ENCODE data around the gene MEIS1. TPM values are rescaled to one million over a fixed set of nuclear protein-coding genes. Genes with fewer than 3 reads are reported as not detected.

The MEIS1 gene
- total and polyA plus RNA-seq, 2 donors (not counting 1 experiment from before 2014, with no cell fraction given), result 48.3 to 139 TPM

DNA sequence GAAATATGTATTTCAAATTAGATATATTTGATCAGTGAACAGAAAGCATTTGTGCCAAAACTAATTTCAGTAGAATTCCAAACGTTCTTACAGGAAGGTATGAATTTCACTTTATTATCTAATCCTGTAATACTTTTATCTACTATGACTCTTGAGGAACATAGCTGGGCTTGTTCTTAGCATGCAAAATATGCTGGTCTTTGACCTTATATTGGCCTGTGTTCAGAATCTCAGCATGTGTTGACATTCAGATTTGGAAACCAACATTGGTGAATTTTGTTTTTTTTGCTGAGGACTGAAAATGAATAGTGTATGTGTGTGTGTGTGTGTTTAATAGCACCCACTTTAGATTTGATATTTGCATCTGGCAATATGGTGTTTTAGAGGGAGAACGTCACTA, 112.2 kb downstream of the MEIS1 start:
- Histone ChIP-seq H2AFZ (ENCODE audit: low read length) (no peak overlapping the region), H3K9me3 (ENCODE audit: control insufficient read depth, insufficient read depth, low read depth, low read length) (no peaks in the 10 kb centered on the region), H4K20me1 (ENCODE audit: control insufficient read depth, extremely low read depth, insufficient read depth, low read length) (peaks cover 2% of the 10 kb centered on the region), H3K9ac (ENCODE audit: insufficient read depth, low read length) (no peak overlapping the region), H3K27ac (ENCODE audit: insufficient read depth, low read length) (no peak overlapping the region), H3K4me1 (ENCODE audit: control insufficient read depth, extremely low read depth, insufficient read depth, low read length) (peaks cover 3% of the 10 kb centered on the region), H3K79me2 (ENCODE audit: control insufficient read depth, insufficient read depth, low read length) (peaks cover 44% of the 10 kb centered on the region), H3K4me2 (ENCODE audit: extremely low read depth, insufficient read depth, low read length) (no peak overlapping the region), H3K4me3 (replicated peaks in 1 of 4; ENCODE audit: control extremely low read depth in 1 of 4, insufficient read depth in 1 of 4, low read depth in 3 of 4, low read length in 4 of 4) (no peak overlapping the region), H3K27me3 (ENCODE audit: control insufficient read depth, insufficient read depth, low read length) (no peaks in the 10 kb centered on the region), H3K36me3 (ENCODE audit: control insufficient read depth, insufficient read depth, low read length) (peaks cover 7% of the 10 kb centered on the region)
- TF ChIP-seq EZH2 (IDR thresholded peaks at IDR 0.05; ENCODE audit: low read length, missing control alignments) (no peak), CTCF (conservative IDR thresholded peaks at IDR 0.05 in 1 of 2, IDR thresholded peaks at IDR 0.05 in 1 of 2; ENCODE audit: low read depth in 1 of 2, low read length in 2 of 2) (no peak)
- peak; percentile 48 to 55 for DNase-seq (ENCODE audit: low read depth in 2 of 2)

DNA sequence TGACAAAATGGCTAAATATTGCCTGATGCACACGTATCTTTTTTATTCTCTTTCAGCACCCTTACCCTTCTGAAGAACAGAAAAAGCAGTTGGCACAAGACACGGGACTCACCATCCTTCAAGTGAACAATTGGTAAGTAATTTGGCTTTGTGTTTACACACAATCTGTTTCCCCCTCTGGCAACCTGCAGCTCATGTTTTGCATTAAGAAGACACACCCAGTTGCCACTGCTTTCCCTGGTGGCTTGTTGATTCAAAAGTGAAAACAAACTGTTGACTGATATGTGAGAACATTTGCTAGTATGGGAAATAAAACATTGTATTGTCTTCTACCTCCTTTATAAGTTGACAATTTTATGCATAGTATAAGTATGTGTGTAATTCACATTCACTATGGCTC, 113.0 kb downstream of the MEIS1 start:
- peaks cover 39% of the 10 kb centered on the region for H3K79me2 ChIP-seq (ENCODE audit: control insufficient read depth, insufficient read depth, low read length)
- no peak overlapping the region for H2AFZ ChIP-seq (ENCODE audit: low read length)
- H3K4me2 ChIP-seq (ENCODE audit: extremely low read depth, insufficient read depth, low read length), result no peak overlapping the region
- TF ChIP-seq EZH2 (IDR thresholded peaks at IDR 0.05; ENCODE audit: low read length, missing control alignments) (no peak), CTCF (conservative IDR thresholded peaks at IDR 0.05 in 1 of 2, IDR thresholded peaks at IDR 0.05 in 1 of 2; ENCODE audit: low read depth in 1 of 2, low read length in 2 of 2) (no peak)
- no peak overlapping the region for H3K4me3 ChIP-seq (replicated peaks in 1 of 4; ENCODE audit: control extremely low read depth in 1 of 4, insufficient read depth in 1 of 4, low read depth in 3 of 4, low read length in 4 of 4)
- peaks cover 3% of the 10 kb centered on the region for H3K4me1 ChIP-seq (ENCODE audit: control insufficient read depth, extremely low read depth, insufficient read depth, low read length)
- no peak overlapping the region for H3K27ac ChIP-seq (ENCODE audit: insufficient read depth, low read length)
- peaks cover 2% of the 10 kb centered on the region for H4K20me1 ChIP-seq (ENCODE audit: control insufficient read depth, extremely low read depth, insufficient read depth, low read length)
- no peaks in the 10 kb centered on the region for H3K9me3 ChIP-seq (ENCODE audit: control insufficient read depth, insufficient read depth, low read depth, low read length)
- H3K27me3 ChIP-seq (ENCODE audit: control insufficient read depth, insufficient read depth, low read length), result no peaks in the 10 kb centered on the region
- H3K9ac ChIP-seq (ENCODE audit: insufficient read depth, low read length), result no peak overlapping the region
- H3K36me3 ChIP-seq (ENCODE audit: control insufficient read depth, insufficient read depth, low read length), result peaks cover 7% of the 10 kb centered on the region
- no peak for DNase-seq (ENCODE audit: low read depth in 2 of 2)

DNA sequence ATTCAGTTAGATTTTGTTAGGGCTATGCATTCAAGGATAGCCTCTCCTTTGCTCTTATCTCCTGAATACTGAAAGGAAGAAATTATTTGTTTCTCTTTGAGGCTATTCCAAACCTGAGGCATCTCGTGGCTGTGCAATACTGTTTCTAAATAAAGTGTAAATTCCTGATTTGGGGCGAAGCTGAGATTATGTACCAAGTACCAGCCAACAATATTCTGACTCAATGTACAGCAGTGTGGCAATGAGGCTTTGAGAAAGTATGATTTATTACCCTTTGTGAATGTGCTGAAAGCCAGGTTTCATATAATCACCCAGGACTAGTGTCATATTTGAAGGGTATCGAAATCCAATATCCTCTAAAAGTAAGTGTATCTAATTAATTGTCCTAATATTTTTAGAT, 113.5 kb downstream of the MEIS1 start:
- no peak overlapping the region for H3K4me2 ChIP-seq (ENCODE audit: extremely low read depth, insufficient read depth, low read length)
- TF ChIP-seq CTCF (conservative IDR thresholded peaks at IDR 0.05 in 1 of 2, IDR thresholded peaks at IDR 0.05 in 1 of 2; ENCODE audit: low read depth in 1 of 2, low read length in 2 of 2), result no peak
- no peak for DNase-seq (ENCODE audit: low read depth in 2 of 2)
- peaks cover 2% of the 10 kb centered on the region for H4K20me1 ChIP-seq (ENCODE audit: control insufficient read depth, extremely low read depth, insufficient read depth, low read length)
- peaks cover 5% of the 10 kb centered on the region for H3K4me1 ChIP-seq (ENCODE audit: control insufficient read depth, extremely low read depth, insufficient read depth, low read length)
- H2AFZ ChIP-seq (ENCODE audit: low read length), result no peak overlapping the region
- H3K4me3 ChIP-seq (replicated peaks in 1 of 4; ENCODE audit: control extremely low read depth in 1 of 4, insufficient read depth in 1 of 4, low read depth in 3 of 4, low read length in 4 of 4), result no peak overlapping the region
- peaks cover 35% of the 10 kb centered on the region for H3K79me2 ChIP-seq (ENCODE audit: control insufficient read depth, insufficient read depth, low read length)
- H3K27ac ChIP-seq (ENCODE audit: insufficient read depth, low read length), result no peak overlapping the region
- H3K9ac ChIP-seq (ENCODE audit: insufficient read depth, low read length), result no peak overlapping the region
- H3K36me3 ChIP-seq (ENCODE audit: control insufficient read depth, insufficient read depth, low read length), result peaks cover 5% of the 10 kb centered on the region
- H3K27me3 ChIP-seq (ENCODE audit: control insufficient read depth, insufficient read depth, low read length), result no peaks in the 10 kb centered on the region
- no peaks in the 10 kb centered on the region for H3K9me3 ChIP-seq (ENCODE audit: control insufficient read depth, insufficient read depth, low read depth, low read length)
